Kidney (tissue), 19 donors: ENCODE data around the gene PRAMEF33. TPM values are rescaled to one million over a fixed set of nuclear protein-coding genes. Genes with fewer than 3 reads are reported as not detected.
"Not testable (repeated sequence)": the region's sequence is repeated elsewhere in the genome, so short reads cannot be mapped to it uniquely, and the experiment has no call there.

Experiments used
- DNase-seq, 5 donors: peaks; one replicate each; pipeline ENCODE4 v3.0.0-alpha.2; 2013 to 2020
- FAIRE-seq: peaks from 2 replicates; lab custom pipeline; 2012; peaks lifted over from hg19 to GRCh38; lab: Jason Lieb, UNC
- H3K27ac ChIP-seq, 2 donors: one replicate each; pipeline ENCODE4 v1.7.0; 2013; ENCODE audit warnings: low read depth in 2 of 2, low read length in 2 of 2, inconsistent platforms in 1 of 2
- H3K27me3 ChIP-seq: one replicate; pipeline ENCODE4 v1.7.1; 2013; ENCODE audit warnings: low read length, inconsistent platforms; ENCODE audit not compliant: control insufficient read depth, insufficient read depth
- H3K36me3 ChIP-seq, 3 donors: one replicate each; pipeline versions ENCODE4 v1.7.0 to v1.7.1; 2013; ENCODE audit warnings: low read length in 3 of 3, control low read depth in 1 of 3, inconsistent platforms in 1 of 3; ENCODE audit not compliant: insufficient read depth in 3 of 3, control insufficient read depth in 2 of 3
- H3K4me1 ChIP-seq, 3 donors: one replicate each; pipeline versions ENCODE4 v1.7.0 to v1.7.1; 2013; ENCODE audit warnings: low read length in 3 of 3, inconsistent platforms in 1 of 3, low read depth in 1 of 3; ENCODE audit not compliant: control insufficient read depth in 2 of 3, insufficient read depth in 2 of 3
- H3K4me3 ChIP-seq, 3 donors: one replicate each; pipeline versions ENCODE4 v1.7.0 to v1.8.1; 2013; ENCODE audit warnings: low read length in 3 of 3, control low read depth in 1 of 3, inconsistent platforms in 1 of 3
- H3K9ac ChIP-seq, 3 donors: one replicate each; pipeline versions ENCODE4 v1.7.0 to v1.7.1; 2013; ENCODE audit warnings: low read length in 3 of 3, control low read depth in 1 of 3, inconsistent platforms in 1 of 3
- H3K9me3 ChIP-seq, 3 donors: one replicate each; pipeline versions ENCODE4 v1.7.0 to v1.7.1; 2013; ENCODE audit warnings: low read length in 3 of 3, control low read depth in 1 of 3, inconsistent platforms in 1 of 3; ENCODE audit not compliant: control insufficient read depth in 2 of 3, insufficient read depth in 1 of 3
- intact Hi-C: fragments of 100-400 bp; cut with DNase I; formaldehyde crosslinking; loops from one replicate; pipeline ENCODE4 v1.11.1; 2022
- long read RNA-seq, 10 donors: library from polyadenylated mRNA in 1 of 10; unstranded in 1 of 10; transcript quantifications; one replicate each; pipeline ENCODE4 v2.0.0 and lab custom pipeline, GENCODE V29; 2021 to 2026
- polyA plus RNA-seq: library from polyadenylated mRNA; stranded (reverse); fragments of 350-450 nt; fragmentation: Illumina TruSeq; extraction: RNeasy Lipid Tissue Mini Kit (QIAGEN cat#74804); gene quantifications from one replicate; pipeline ENCODE4 v1.2.3, GENCODE V29; 2014; ENCODE audit warnings: low read depth, low replicate concordance; ENCODE audit not compliant: insufficient read depth
- total RNA-seq: library from RNA; stranded (reverse); fragmentation: NEBNext Ultra II Directional; extraction: Animal tissue kit (Norgen Biotek cat#: 25700); gene quantifications from one replicate; pipeline ENCODE4 v1.2.1, GENCODE V29; 2021
- donor health status: control.
- donor health status: control.
- donor health status: DM: yes; HTN: yes; CAD: no.
- donor health status: Normal renal cell carcinoma (clear cell type).

Gene PRAMEF33
- total RNA-seq (not detected), polyA plus RNA-seq (not detected)
- long read RNA-seq, donor 1, result 0 reads
- long read RNA-seq, donor 2, result 0 reads
- long read RNA-seq, donor 3, result 0 reads
- long read RNA-seq, donor 4, result 0 reads
- long read RNA-seq, donor 5, result 0 reads
- long read RNA-seq, donor 6, result 0 reads
- long read RNA-seq, donor 7, result 0 reads
- long read RNA-seq, donor 8, result 0 reads
- long read RNA-seq, donor 9, result 0 reads
- long read RNA-seq, donor 10, result 0 reads

GRCh38 chr1:13303239-13303638 is at the start of gene PRAMEF33:
PRAMEF33 (plus strand) TSS chr1:13303539; CDS start chr1:13305955, 2,416 bp downstream.
- H3K27ac ChIP-seq, H3K4me3 ChIP-seq, DNase-seq, intact Hi-C loops, H3K9ac ChIP-seq, FAIRE-seq, H3K9me3 ChIP-seq, H3K36me3 ChIP-seq, H3K4me1 ChIP-seq, H3K27me3 ChIP-seq: not testable (repeated sequence)

- H3K36me3 ChIP-seq, H3K9me3 ChIP-seq, H3K27ac ChIP-seq, FAIRE-seq, intact Hi-C loops, DNase-seq, H3K9ac ChIP-seq, H3K27me3 ChIP-seq, H3K4me3 ChIP-seq, H3K4me1 ChIP-seq: not testable (repeated sequence)
These were observed 49.4 kb upstream of the PRAMEF33 start, which contains the start of gene PRAMEF5 for GRCh38 chr1:13253898-13254297. PRAMEF5 (plus strand) TSS chr1:13254198; CDS start chr1:13259269, 5,071 bp downstream.

- intact Hi-C loops, H3K27me3 ChIP-seq, H3K27ac ChIP-seq, DNase-seq, H3K36me3 ChIP-seq, H3K9me3 ChIP-seq, FAIRE-seq, H3K4me3 ChIP-seq, H3K9ac ChIP-seq, H3K4me1 ChIP-seq: not testable (repeated sequence)
These were observed 38.2 kb upstream of the PRAMEF33 start for GRCh38 chr1:13265124-13265523.

- not testable (repeated sequence) for FAIRE-seq
These were observed 26.3 kb upstream of the PRAMEF33 start for GRCh38 chr1:13277016-13277415.

GRCh38 chr1:13279617-13280016 is 23.7 kb upstream of the PRAMEF33 start:
- not testable (repeated sequence) for DNase-seq
- peak; percentile 29 for FAIRE-seq

More at GRCh38 chr1:13277016-13277415, 26.3 kb upstream of the PRAMEF33 start:
- H3K27ac ChIP-seq, H3K27me3 ChIP-seq, H3K4me3 ChIP-seq, H3K9ac ChIP-seq, H3K36me3 ChIP-seq, intact Hi-C loops, H3K9me3 ChIP-seq, DNase-seq, H3K4me1 ChIP-seq: not testable (repeated sequence)

GRCh38 chr1:13285037-13285436 is 18.3 kb upstream of the PRAMEF33 start, which contains the start of gene PRAMEF8:
PRAMEF8 (minus strand) TSS chr1:13285137; CDS start chr1:13284091, 1,046 bp downstream.
- H3K4me3 ChIP-seq, H3K36me3 ChIP-seq, FAIRE-seq, H3K27me3 ChIP-seq, H3K9ac ChIP-seq, H3K9me3 ChIP-seq, DNase-seq, H3K27ac ChIP-seq, intact Hi-C loops, H3K4me1 ChIP-seq: not testable (repeated sequence)

More at GRCh38 chr1:13279617-13280016, 23.7 kb upstream of the PRAMEF33 start:
- H3K4me3 ChIP-seq, H3K9me3 ChIP-seq, H3K9ac ChIP-seq, H3K27ac ChIP-seq, H3K27me3 ChIP-seq, intact Hi-C loops, H3K4me1 ChIP-seq, H3K36me3 ChIP-seq: not testable (repeated sequence)

- H3K36me3 ChIP-seq, DNase-seq, FAIRE-seq, H3K27ac ChIP-seq, intact Hi-C loops, H3K9me3 ChIP-seq, H3K27me3 ChIP-seq, H3K4me3 ChIP-seq, H3K4me1 ChIP-seq, H3K9ac ChIP-seq: not testable (repeated sequence)
These were observed 14.3 kb upstream of the PRAMEF33 start for GRCh38 chr1:13289030-13289429.

GRCh38 chr1:13297216-13297931 is 6.0 kb upstream of the PRAMEF33 start:
- H3K27ac ChIP-seq, DNase-seq, H3K36me3 ChIP-seq, H3K9ac ChIP-seq, H3K4me3 ChIP-seq, intact Hi-C loops, H3K9me3 ChIP-seq, H3K27me3 ChIP-seq, FAIRE-seq, H3K4me1 ChIP-seq: not testable (repeated sequence)
